HG03469 (cell line): ENCODE measurements around the gene RYR2.
"Not testable (repeated sequence)": the region's sequence is repeated elsewhere in the genome, so short reads cannot be mapped to it uniquely, and the experiment has no call there.

Source experiments
- ATAC-seq: cut with Tn5 transposase; IDR thresholded peaks from one replicate; pipeline ENCODE4 v1.9.1; 2021; ENCODE audit warnings: mild to moderate bottlenecking, moderate library complexity, moderate number of reproducible peaks; ENCODE audit not compliant: unreplicated experiment

RYR2 gene

GRCh38 chr1:237139732-237140131 is 97.7 kb downstream of the RYR2 start:
- ATAC-seq = no peak

- no peak for ATAC-seq
Observed at GRCh38 chr1:237140986-237141385, 99.0 kb downstream of the RYR2 start.

DNA sequence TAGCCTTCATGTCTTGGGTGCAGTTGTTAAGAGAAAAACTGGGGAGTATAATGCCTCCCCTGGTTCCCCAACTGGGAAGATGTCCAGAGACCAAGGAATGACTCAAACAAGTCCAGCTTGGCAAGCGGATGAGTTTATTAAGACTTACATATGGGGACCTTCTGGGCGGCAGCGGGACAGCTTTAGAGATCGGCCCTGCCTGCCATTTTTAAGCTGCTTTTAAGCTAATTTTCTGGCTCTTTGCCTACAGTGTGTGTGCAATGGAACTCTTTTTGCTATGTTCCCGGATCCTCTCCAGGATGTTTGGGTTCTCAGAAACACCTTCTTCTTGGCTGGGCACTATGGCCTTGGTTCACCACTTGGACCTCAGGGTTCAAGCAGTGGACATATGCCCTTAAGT is 99.5 kb downstream of the RYR2 start:
- no peak for ATAC-seq

DNA sequence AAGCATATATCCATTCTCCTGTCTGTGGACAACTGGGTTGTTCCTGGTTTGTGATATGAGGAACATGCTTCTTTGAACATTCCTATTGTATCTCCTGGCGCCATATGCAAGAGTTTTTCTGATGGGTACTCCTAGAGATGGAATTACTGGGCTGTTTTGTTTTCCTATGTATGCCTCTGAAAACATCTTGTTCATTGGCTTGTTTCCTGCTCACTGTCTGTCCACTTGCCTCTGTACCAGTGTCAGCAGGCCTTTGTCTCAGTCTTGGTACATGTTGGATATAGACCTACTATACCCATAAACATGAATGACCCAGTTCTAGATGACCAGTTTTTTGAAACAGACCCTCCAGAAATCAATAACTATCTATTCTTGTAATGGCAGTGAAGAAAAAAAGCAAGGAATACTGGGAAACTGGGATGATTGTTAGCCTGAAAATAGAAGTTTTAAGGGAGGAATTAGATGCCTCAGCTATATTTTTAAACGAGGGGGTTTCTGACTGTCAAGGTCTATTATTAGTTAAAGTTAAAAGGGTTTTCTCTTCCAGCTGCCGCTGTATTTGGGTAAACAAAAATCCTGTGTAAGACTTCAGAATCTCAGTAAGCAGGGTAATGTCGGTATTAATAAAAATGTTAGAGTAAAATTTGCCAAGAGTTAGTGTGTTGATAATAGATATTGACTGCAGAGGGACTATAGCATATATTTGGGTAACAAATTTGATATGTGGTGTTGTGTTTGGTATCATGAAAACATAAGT is 103.6 kb downstream of the RYR2 start:
- ATAC-seq = no peak

- ATAC-seq = no peak
Observed at GRCh38 chr1:237146241-237146640, 104.3 kb downstream of the RYR2 start.

GRCh38 chr1:237149857-237150256 is 107.9 kb downstream of the RYR2 start:
- no peak for ATAC-seq

GRCh38 chr1:237151979-237152378 is 110.0 kb downstream of the RYR2 start:
- ATAC-seq = not testable (repeated sequence)

DNA sequence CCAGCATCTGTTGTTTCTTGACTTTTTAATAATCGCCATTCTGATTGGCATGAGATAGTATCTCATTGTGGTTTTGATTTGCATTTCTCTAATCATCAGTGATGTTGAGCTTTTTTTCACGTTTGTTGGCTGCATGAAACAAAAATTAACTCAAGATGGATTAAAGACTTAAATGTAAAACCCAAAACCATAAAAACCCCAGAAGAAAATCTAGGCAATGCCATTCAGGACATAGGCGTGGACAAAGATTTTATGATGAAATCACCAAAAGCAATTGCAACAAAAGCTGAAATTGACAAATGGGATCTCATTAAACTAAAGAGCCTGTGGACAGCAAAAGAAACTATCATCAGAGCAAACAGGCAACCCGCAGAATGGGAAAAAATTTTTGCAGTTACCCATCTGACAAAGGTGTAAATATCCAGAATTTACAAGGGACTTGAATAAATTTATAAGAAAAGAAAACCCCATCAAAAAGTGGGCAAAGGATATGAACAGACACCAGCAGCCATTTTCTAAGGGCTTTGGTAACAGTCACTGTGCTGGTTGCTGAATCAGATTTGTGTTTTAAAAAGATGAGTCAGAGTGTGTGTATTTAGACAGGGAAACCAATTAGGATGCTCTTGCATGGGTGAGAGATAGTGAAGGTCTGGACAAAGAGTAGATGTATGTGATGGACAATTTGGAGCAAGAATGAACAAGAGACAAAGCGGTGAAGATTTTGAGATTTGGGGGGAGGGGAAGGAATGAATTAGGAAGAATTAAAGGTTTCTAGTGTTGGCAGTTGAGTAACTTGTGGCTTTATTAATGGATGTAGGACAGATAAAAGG is 110.7 kb downstream of the RYR2 start:
- ATAC-seq = no peak

GRCh38 chr1:237154157-237154556 is 112.2 kb downstream of the RYR2 start:
- ATAC-seq = no peak

DNA sequence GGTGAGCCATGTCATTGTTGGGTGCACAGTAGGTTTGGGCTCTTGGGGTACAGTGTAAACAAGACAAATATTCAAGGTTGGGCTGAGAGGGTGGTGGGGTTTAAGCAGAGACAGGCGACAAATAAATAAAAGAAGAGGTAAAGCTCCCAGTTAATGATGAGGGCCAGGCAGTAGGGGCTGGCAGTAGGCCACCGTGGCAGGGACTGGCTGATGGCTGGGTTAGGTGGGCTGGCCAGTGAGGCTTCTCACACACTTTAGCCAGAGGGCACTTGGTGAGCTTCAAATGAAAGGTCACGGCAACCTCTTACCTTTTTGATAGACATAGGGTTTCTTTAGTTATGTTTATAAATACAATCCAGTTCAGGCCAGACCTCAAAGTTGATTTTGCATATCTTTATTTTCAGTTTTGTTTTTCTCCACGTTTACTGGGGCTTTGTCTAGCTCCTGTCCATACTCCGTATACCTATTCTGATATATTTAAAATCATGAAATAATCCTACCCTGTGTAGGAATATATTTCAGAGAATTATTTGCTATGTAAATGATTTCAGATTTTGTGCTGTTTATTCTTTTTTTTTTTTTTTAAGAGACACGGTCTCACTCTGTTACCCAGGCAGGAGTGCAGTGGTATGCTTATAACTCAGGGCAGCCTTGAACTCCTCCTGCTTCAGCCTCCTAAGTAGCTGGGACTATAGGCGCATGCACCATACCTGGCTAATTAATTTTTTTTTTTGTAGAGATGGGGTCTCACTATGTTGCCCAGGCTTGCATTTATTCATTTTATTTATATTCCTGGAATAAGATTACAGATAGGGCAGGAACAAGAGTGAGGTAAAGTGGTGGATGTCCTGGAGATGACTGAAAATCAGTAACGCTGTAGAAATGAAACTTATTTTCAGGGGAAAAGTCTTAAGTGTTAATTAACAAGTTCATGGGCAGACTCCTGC is 122.7 kb downstream of the RYR2 start:
- ATAC-seq = no peak

DNA sequence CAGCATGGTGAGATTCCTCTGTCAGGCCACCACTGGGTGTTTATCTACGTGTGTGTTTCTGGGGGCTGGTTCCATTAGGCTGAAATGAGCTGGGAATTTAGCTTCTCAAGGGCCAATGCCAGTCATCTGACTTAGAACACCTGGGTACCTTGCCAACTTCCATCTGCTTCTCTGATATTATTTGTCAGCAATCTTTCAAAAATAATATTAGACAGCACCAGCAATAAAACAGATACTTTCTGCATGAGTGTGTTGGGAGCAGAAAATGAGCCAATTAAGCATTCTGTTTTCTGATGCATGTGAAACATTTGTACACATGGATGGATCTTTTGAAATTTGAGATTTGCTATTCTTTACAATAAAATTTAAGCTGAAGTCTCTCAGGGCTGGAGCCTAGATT is 124.1 kb downstream of the RYR2 start:
- ATAC-seq = no peak

- ATAC-seq = no peak
Observed at GRCh38 chr1:237166593-237167101, 124.7 kb downstream of the RYR2 start.

- ATAC-seq = no peak
Observed at GRCh38 chr1:237170149-237170548, 128.2 kb downstream of the RYR2 start.

DNA sequence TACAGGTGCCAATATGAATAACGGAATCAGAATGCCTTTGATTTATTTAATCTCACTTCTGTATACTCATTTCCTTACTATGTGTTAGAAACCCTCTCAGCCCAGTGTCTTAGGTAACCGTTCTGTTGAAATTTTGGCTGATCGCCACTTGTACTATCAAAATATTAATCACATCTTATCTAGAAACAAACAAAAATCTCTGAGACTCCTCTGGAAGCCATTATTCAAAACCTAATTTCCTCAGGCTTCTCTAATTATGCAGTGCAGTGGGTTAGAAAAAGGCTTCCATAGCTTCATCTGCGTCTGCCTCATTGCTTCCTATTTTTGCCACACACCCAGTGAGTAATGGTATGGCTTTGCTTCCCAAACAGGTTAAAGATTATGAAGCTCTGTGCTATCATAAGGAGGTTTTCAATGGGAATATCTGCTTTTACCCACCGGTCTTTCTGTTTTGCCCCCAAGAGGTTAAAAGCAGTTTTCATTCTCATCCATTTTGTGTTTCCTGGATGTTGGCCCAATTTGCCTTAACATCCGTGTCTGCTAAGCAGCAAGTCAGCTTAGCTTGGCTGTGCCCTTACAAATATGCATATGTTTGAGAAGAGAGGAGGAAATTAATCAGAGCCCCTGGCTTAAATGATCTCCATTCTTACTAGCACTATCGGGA is 129.6 kb downstream of the RYR2 start:
- ATAC-seq = no peak

DNA sequence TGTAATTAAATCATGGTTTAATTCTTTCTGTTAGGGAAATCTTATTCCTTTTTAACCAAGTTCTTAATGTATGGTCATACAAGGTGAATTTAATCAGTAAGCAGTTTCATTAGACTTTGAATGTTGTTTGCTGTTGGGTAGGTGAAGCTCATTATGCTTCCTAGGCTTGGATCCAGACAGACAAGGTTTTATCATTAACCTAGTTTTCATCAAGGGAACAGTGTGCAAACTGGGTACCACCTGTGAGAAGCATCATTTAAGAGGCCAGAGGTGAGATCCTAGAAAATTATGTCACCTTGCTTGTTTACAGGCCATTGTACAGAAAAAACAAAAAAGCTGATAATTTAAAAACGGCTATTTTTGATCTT is 130.1 kb downstream of the RYR2 start:
- no peak for ATAC-seq

DNA sequence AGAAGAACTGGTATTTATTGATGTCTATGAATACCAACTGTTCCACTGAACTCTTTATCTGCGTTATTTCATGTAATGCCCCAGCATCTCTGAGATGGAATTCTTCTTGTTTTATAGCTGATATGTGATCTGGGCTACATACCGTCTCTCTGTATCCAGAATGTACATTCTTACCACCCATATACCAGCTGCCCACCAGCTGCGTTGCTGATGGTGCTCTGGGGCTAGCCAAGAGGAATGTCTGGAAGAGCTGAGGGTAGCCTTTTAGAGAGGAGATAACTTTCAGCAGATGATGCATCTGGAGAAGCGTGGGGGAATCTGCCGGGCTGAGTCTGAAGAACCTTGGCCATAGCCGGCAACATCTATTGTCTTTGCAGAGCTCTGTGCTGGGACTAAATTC is 137.5 kb downstream of the RYR2 start:
- ATAC-seq = no peak

GRCh38 chr1:237180256-237180655 is 138.3 kb downstream of the RYR2 start:
- no peak for ATAC-seq

DNA sequence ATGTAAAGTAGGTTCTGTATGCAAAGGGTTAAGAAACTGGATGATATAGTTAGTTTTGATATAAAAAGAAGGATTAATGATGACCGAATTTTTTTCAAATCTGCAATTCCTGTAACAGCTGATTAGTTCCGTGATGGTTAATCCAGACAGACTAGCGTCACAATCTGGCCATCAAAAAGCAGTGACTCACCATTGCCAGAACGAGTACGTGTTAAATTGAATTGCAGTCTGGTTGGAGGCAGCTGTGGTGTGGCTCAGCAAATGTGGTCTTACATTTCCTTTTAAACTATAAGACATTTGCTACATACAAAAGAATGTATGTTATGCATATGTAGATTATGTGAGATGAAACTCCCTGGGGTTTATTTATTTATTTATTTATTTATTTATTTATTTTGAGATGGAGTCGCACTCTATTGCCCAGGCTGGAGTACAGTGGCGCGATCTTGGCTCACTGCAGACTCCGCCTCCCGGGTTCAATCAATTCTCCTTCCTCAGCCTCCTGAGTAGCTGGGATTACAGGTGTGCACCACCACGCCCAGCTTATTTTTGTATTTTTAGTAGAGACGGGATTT is 139.8 kb downstream of the RYR2 start:
- no peak for ATAC-seq

- ATAC-seq = no peak
Observed at GRCh38 chr1:237183963-237184540, 142.1 kb downstream of the RYR2 start.

DNA sequence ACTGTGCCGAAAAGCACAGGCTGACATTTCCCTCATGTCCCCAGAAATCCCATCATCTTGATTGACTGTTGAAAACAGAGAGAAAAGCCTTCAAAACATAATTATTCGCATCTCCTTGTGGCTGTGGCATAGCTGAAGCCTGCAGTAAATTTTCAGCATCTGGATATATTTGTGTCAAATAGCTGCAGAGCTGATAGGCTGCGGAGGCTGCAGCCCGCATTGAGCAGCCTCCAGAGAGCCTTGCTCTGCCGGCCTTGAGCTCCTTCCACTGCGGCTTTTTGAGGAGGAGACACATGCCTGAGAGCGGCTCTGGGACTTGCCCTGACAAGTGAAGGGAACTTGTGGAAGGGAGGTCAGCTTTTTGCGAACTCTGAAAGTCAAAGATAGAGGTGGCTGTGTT is 144.7 kb downstream of the RYR2 start:
- ATAC-seq = no peak
